SK-N-MC (cell line): Measurements from ENCODE around the gene RCOR1.

Experiments
- EZH2 ChIP-seq: fragments of 200-600 bp; sonication (generic); IDR thresholded peaks from one replicate; pipeline ENCODE4 v1.6.1; 2017; ENCODE audit warnings: antibody characterized with exemption
- FOXP2 ChIP-seq: optimal IDR thresholded peaks from 2 replicates; pipeline ENCODE3; 2011; ENCODE audit warnings: mild to moderate bottlenecking, moderate library complexity; ENCODE audit not compliant: insufficient read depth; ENCODE audit errors: extremely low read length, control extremely low read depth
- POLR2AphosphoS5 ChIP-seq: IDR thresholded peaks from 2 replicates; pipeline ENCODE4 v1.6.1; 2012; ENCODE audit warnings: mild to moderate bottlenecking, low read depth, low read length, borderline replicate concordance

DNA sequence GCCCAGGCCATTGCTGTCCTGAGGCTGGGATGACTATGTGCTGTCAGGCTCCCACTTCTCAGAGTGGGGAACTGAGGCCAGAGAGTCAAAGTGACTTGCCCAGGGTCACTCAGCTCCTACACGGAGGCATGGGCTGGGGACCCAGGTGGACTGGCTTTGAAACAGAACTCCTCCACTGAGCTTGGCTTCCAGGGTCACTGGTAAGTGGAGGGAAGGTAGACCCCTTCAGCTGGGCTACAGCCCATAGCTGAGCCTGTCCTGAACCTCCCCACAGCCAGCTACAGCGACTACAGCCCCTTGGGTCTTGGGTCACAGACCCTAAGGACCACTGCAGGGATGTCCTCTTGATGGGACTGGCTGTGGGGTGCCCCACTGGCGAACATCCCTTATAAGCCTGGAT lies 144.5 kb downstream of the RCOR1 start:
- TF ChIP-seq POLR2AphosphoS5 (no peak), EZH2 (no peak), FOXP2 (no peak)
